AG04449 (cell line): ENCODE results near the gene RNLS.

ENCODE experiments used
- CTCF ChIA-PET: fragments of 350-600 bp; formaldehyde crosslinking; extraction: SDS; loops from one replicate; lab custom pipeline; 2021; ENCODE audit warnings: antibody characterized with exemption; lab: Yijun Ruan, JAX
- POLR2A ChIA-PET: fragments of 400-600, 350-600 bp; formaldehyde crosslinking; extraction: SDS; loops from one replicate; lab custom pipeline; 2020; ENCODE audit warnings: antibody characterized with exemption, inconsistent platforms; lab: Yijun Ruan, JAX
- DNase-seq: peaks from one replicate; pipeline ENCODE4 v3.0.0-alpha.2; 2010; ENCODE audit warnings: low read depth, low spot score
- H3K4me3 ChIP-seq: 2 replicates; pipeline ENCODE4 v1.5.1; 2011; ENCODE audit warnings: low read depth, mild to moderate bottlenecking, control low read depth, low read length
- TF ChIP-seq, protein P1 (sequence below): IDR thresholded peaks from one replicate; pipeline ENCODE4 v1.5.1; 2011; ENCODE audit warnings: mild to moderate bottlenecking, moderate library complexity, low read length, control low read depth, inconsistent platforms; ENCODE audit not compliant: insufficient read depth; ENCODE audit errors: missing control alignments

The RNLS gene

DNA sequence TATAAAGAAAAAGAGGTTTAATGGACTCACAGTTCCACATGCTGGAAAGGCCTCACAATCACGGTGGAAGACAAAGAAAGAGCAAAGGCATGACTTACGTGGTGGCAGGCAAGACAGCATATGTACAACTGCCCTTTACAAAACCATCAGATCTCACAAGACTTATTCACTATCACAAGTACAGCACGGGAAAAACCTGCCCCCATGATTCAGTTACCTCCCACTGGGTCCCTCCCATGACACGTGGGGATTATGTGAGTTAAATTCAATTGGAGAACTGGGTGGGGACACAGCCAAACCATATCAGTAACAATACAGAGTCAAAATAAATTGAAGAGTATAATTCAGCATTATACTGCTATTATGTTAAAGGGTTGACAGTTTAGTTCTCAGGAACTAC, 37.8 kb downstream of the RNLS start:
- H3K4me3 ChIP-seq = no peak overlapping the region
- DNase-seq = no peak
- ChIA-PET POLR2A (no interaction called here), CTCF (interaction anchor here (0.6 kb wide), 1 partner anchor 10 kb away, joined by 3 read pairs; no protein-coding TSS in a partner anchor)
- TF ChIP-seq, protein P1, sequence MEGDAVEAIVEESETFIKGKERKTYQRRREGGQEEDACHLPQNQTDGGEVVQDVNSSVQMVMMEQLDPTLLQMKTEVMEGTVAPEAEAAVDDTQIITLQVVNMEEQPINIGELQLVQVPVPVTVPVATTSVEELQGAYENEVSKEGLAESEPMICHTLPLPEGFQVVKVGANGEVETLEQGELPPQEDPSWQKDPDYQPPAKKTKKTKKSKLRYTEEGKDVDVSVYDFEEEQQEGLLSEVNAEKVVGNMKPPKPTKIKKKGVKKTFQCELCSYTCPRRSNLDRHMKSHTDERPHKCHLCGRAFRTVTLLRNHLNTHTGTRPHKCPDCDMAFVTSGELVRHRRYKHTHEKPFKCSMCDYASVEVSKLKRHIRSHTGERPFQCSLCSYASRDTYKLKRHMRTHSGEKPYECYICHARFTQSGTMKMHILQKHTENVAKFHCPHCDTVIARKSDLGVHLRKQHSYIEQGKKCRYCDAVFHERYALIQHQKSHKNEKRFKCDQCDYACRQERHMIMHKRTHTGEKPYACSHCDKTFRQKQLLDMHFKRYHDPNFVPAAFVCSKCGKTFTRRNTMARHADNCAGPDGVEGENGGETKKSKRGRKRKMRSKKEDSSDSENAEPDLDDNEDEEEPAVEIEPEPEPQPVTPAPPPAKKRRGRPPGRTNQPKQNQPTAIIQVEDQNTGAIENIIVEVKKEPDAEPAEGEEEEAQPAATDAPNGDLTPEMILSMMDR = no peak

DNA sequence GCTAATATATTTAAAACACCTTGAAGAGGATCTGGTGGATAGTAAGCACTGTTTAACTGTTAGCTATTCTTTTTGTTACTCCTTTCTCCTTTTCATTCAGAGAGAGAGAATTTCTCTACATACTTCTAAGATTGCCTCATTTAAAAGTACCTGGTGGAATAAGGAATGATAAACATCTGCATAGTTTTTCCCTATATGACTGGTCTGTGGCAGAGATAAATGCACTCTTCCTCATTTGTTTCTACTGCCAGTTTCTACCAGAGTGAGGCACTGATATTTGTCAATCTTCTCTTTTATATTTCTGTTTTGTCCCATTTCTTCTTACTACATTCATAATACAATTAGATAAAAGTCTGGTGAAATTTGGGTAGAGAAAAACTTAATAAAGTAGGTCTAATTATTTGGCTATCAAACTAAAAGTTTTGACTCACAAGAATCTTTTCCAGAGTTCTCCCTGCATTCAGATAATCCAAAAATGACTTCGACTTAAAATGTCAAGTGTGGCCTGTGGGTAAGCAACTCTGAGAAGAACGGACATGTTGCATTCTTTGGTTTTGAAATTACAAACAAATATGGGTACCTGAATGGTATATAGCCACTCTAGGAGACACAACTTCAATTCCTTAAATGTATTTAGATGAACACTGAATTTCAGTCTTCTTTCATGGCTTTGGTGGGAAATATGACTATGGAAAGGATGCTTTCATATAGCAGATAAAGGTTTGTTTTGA, 38.8 kb downstream of the RNLS start:
- ChIA-PET CTCF (interaction anchor here (3.5 kb wide), 1 partner anchor 8 kb away, joined by 24 read pairs; no protein-coding TSS in a partner anchor), POLR2A (no interaction called here)
- no peak for DNase-seq
- H3K4me3 ChIP-seq = no peak overlapping the region
- TF ChIP-seq, protein P1 = no peak

DNA sequence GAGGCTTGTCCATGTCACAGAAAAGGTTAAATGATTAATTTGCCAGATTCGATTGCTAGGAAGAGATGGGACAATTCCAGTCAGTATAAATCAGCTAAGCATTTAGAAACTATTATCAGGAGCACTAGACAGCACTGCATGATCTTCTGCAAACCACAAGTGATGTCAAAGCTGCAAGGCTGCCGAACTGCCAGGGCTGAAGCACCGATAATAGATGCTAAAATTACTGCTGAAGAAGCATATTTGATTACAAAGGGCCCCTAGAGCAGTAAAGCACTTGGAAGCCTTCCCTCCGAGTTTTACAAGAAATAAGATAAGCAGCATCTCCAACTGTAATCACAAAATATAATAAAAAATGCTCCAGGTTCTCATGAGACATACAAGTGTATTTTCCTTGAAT, 40.6 kb downstream of the RNLS start:
- TF ChIP-seq, protein P1 = no peak
- ChIA-PET CTCF (interaction anchor here (3.5 kb wide), 1 partner anchor 10 kb away, joined by 24 read pairs; no protein-coding TSS in a partner anchor), POLR2A (no interaction called here)
- DNase-seq = no peak
- no peak overlapping the region for H3K4me3 ChIP-seq

DNA sequence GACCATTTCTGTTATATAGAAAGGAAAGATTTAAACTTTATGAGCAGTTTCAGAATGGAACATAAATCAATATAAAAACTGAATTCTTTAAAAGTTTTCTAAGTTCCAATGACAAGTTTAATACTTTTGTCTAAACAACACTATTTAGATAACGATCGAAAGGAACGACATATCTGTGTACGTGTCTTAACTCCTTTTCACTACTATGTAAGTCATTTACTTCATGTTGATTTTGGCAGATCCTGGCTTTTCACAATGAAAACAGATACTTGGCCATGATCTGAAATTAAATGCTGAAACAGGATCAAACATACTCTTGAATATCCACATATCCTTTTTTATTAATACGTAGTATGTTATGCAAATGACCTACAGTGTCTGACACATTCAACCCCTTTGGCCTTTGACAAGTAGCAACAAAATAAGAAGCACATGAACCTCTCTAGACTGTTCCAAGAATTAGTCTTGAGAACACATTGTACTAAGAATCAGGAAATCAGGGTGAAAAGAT, 41.9 kb downstream of the RNLS start:
- TF ChIP-seq, protein P1 = no peak
- ChIA-PET CTCF (interaction anchor here (1.4 to 3.5 kb wide), 2 partner anchors 9 to 12 kb away, joined by 3 to 24 read pairs; no protein-coding TSS in a partner anchor), POLR2A (no interaction called here)
- no peak overlapping the region for H3K4me3 ChIP-seq
- no peak for DNase-seq

DNA sequence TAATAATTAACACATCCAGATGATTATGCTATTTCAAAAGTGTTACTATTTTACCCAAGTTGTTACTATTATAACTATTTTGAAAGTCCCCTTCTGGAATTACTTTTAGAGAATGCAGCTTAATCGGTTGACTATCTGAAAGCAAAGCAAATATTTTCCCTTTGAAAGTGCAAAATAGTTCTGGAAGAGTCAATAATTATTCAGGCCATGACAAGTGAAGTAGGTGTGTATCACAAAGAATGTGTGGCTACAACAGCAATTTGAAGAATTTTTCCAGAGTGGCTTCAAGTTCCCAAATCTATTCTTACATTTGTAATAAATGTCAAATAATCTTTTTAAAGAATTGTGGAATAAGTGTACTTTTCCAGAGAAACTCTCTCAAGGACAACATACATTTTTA, 42.8 kb downstream of the RNLS start:
- TF ChIP-seq, protein P1 = no peak
- no peak for DNase-seq
- POLR2A ChIA-PET = no interaction called here
- H3K4me3 ChIP-seq = no peak overlapping the region
- CTCF ChIA-PET = interaction anchor here (1.4 kb wide), 2 partner anchors 9 to 12 kb away, joined by 3 to 4 read pairs; no protein-coding TSS in a partner anchor

DNA sequence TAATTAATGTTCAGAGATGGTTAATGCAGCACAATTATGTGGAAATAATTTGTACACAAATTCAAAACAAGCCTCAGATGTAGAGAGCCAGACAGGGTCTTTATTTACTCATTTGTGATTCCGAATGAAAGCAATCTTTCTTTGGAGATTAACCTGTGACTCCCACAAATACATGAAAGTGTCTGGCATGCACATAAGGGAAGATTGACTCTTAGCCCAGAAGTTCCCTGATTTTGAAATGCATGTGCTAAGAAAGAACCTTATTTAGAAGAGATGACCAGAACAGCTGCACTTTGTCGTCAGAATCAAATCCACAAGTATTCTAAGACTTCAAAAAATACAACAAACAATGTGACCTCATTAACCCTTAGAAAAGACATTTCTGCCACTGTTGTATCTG, 45.1 kb downstream of the RNLS start:
- DNase-seq = peak; percentile 65
- ChIA-PET CTCF (no interaction called here), POLR2A (no interaction called here)
- H3K4me3 ChIP-seq = no peak overlapping the region
- TF ChIP-seq, protein P1 = no peak
